DND-41 (cell line): ENCODE results near the gene AKAP17A.

Experiments used
- ATAC-seq: fragments of 200-7000 bp; cut with Tn5 transposase; 3 replicates; pipeline ENCODE4 v1.9.1; 2021; ENCODE audit warnings: low read depth; ENCODE audit not compliant: insufficient read depth
- DNase-seq: peaks from one replicate; pipeline ENCODE4 v3.0.0-alpha.2; 2020
- H2AFZ ChIP-seq: 2 replicates; pipeline ENCODE4 v1.6.0; 2012; ENCODE audit warnings: low read depth, low read length
- H3K27ac ChIP-seq: 2 replicates; pipeline ENCODE4 v1.5.1; 2012; ENCODE audit warnings: low read length, inconsistent platforms
- H3K27me3 ChIP-seq: fragments of 200-600 bp; sonication (generic); 2 replicates; pipeline ENCODE4 v1.6.0; 2012; ENCODE audit warnings: low read length, mild to moderate bottlenecking, inconsistent platforms; ENCODE audit not compliant: insufficient read depth, poor library complexity
- H3K36me3 ChIP-seq: 2 replicates; pipeline ENCODE4 v1.5.1; 2012; ENCODE audit warnings: low read length, inconsistent platforms; ENCODE audit not compliant: insufficient read depth
- H3K4me1 ChIP-seq: 2 replicates; pipeline ENCODE4 v1.5.1; 2012; ENCODE audit warnings: mild to moderate bottlenecking, low read length; ENCODE audit not compliant: insufficient read depth
- H3K4me2 ChIP-seq: 2 replicates; pipeline ENCODE4 v1.6.0; 2012; ENCODE audit warnings: mild to moderate bottlenecking, moderate library complexity, low read length, inconsistent platforms; ENCODE audit not compliant: insufficient read depth
- H3K4me3 ChIP-seq, 2 experiments: fragments of 200-600 bp in 1 of 2; shearing (Covaris generic) in 1 of 2; 2 replicates each; pipeline ENCODE4 v1.5.1; 2012 to 2016; ENCODE audit warnings: inconsistent platforms in 2 of 2, low read length in 2 of 2, mild to moderate bottlenecking in 2 of 2, low read depth in 1 of 2, moderate library complexity in 1 of 2
- H3K79me2 ChIP-seq: 2 replicates; pipeline ENCODE4 v1.6.0; 2012; ENCODE audit warnings: low read length, inconsistent platforms; ENCODE audit not compliant: insufficient read depth
- H3K9ac ChIP-seq: 2 replicates; pipeline ENCODE4 v1.6.0; 2012; ENCODE audit warnings: low read depth, mild to moderate bottlenecking, inconsistent platforms, low read length, moderate library complexity
- H3K9me3 ChIP-seq: 2 replicates; pipeline ENCODE4 v1.5.1; 2012; ENCODE audit warnings: low read length, moderate library complexity, mild to moderate bottlenecking, inconsistent platforms; ENCODE audit not compliant: insufficient read depth, severe bottlenecking
- H4K20me1 ChIP-seq: 2 replicates; pipeline ENCODE4 v1.6.0; 2012; ENCODE audit warnings: low read length; ENCODE audit not compliant: insufficient read depth
- EZH2 ChIP-seq: IDR thresholded peaks from 3 replicates; pipeline ENCODE4 v1.6.1; 2012; ENCODE audit warnings: borderline replicate concordance, low read depth, mild to moderate bottlenecking, moderate library complexity, low read length, inconsistent platforms; ENCODE audit not compliant: severe bottlenecking
- TF ChIP-seq, protein P1 (sequence below): IDR thresholded peaks from 2 replicates; pipeline ENCODE4 v1.5.1; 2012; ENCODE audit warnings: borderline replicate concordance, low read length, moderate library complexity, mild to moderate bottlenecking; ENCODE audit not compliant: poor library complexity, severe bottlenecking; ENCODE audit errors: extremely low read depth

AKAP17A gene

GRCh38 chrX:1609762-1610161 is 18.4 kb downstream of the AKAP17A start:
- Histone ChIP-seq H3K27me3 (no peaks in the 10 kb centered on the region), H3K4me1 (no peaks in the 10 kb centered on the region), H3K9ac (no peak overlapping the region), H3K4me2 (no peak overlapping the region), H4K20me1 (no peaks in the 10 kb centered on the region; the same call in 1 of the 2 replicates), H3K9me3 (no peaks in the 10 kb centered on the region), H3K4me3 (no peak overlapping the region), H2AFZ (no peak overlapping the region), H3K27ac (no peak overlapping the region), H3K79me2 (no peaks in the 10 kb centered on the region), H3K36me3 (peaks cover 3% of the 10 kb centered on the region; the same call in 1 of the 2 replicates)
- TF ChIP-seq EZH2: no peak
- TF ChIP-seq, protein P1, sequence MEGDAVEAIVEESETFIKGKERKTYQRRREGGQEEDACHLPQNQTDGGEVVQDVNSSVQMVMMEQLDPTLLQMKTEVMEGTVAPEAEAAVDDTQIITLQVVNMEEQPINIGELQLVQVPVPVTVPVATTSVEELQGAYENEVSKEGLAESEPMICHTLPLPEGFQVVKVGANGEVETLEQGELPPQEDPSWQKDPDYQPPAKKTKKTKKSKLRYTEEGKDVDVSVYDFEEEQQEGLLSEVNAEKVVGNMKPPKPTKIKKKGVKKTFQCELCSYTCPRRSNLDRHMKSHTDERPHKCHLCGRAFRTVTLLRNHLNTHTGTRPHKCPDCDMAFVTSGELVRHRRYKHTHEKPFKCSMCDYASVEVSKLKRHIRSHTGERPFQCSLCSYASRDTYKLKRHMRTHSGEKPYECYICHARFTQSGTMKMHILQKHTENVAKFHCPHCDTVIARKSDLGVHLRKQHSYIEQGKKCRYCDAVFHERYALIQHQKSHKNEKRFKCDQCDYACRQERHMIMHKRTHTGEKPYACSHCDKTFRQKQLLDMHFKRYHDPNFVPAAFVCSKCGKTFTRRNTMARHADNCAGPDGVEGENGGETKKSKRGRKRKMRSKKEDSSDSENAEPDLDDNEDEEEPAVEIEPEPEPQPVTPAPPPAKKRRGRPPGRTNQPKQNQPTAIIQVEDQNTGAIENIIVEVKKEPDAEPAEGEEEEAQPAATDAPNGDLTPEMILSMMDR: no peak
- ATAC-seq: no peak
- DNase-seq: no peak

- no peak overlapping the region for H2AFZ ChIP-seq
Measured at GRCh38 chrX:1610166-1610565, 18.8 kb downstream of the AKAP17A start.

GRCh38 chrX:1610736-1611135 is 19.3 kb downstream of the AKAP17A start:
- DNase-seq: no peak
- Histone ChIP-seq H4K20me1 (no peaks in the 10 kb centered on the region), H3K4me2 (no peak overlapping the region), H3K79me2 (no peaks in the 10 kb centered on the region), H3K9me3 (no peaks in the 10 kb centered on the region), H3K36me3 (peaks cover 3% of the 10 kb centered on the region; the same call in 1 of the 2 replicates), H3K4me3 (no peak overlapping the region), H3K27me3 (no peaks in the 10 kb centered on the region), H3K9ac (no peak overlapping the region), H3K4me1 (no peaks in the 10 kb centered on the region), H2AFZ (no peak overlapping the region), H3K27ac (no peak overlapping the region)
- TF ChIP-seq, protein P1: no peak
- TF ChIP-seq EZH2: no peak
- no peak for ATAC-seq

More at GRCh38 chrX:1610166-1610565, 18.8 kb downstream of the AKAP17A start:
- H3K9ac ChIP-seq: no peak overlapping the region
- H3K36me3 ChIP-seq: peaks cover 3% of the 10 kb centered on the region; the same call in 1 of the 2 replicates
- no peaks in the 10 kb centered on the region for H3K27me3 ChIP-seq
- H3K27ac ChIP-seq: no peak overlapping the region
- no peaks in the 10 kb centered on the region for H3K4me1 ChIP-seq
- H3K4me2 ChIP-seq: no peak overlapping the region
- H3K79me2 ChIP-seq: no peaks in the 10 kb centered on the region
- H3K4me3 ChIP-seq: no peak overlapping the region
- DNase-seq (no peak), ATAC-seq (no peak)
- TF ChIP-seq EZH2: no peak
- TF ChIP-seq, protein P1: no peak
- no peaks in the 10 kb centered on the region for H3K9me3 ChIP-seq
- H4K20me1 ChIP-seq: no peaks in the 10 kb centered on the region
